GM18508 (cell line): ENCODE measurements around the gene EBNA1BP2.
"Not testable (repeated sequence)": the region's sequence is repeated elsewhere in the genome, so short reads cannot be mapped to it uniquely, and the experiment has no call there.

ENCODE experiments used
- ATAC-seq: cut with Tn5 transposase; IDR thresholded peaks from one replicate; pipeline ENCODE4 v1.9.1; 2021; ENCODE audit warnings: moderate number of reproducible peaks; ENCODE audit not compliant: insufficient read depth, unreplicated experiment

Gene EBNA1BP2

DNA sequence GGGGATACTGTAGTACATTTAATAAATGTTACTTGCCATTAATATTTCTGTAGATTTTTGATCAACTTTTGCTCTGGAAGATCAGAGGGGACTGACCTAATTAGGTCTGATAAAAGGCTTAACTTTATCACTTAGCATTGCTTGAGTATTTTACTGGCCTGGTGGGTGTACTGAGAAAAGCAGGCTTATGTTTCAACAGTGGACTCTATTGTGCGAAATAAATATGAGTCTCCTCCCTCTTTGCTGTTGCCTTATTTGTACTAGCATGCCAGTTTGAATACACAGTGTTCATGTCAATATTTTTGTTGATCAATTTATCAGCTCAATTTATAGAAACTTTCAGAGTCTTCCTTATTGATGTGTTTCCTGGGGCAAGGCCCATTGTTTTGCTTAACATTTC, 49.1 kb downstream of the EBNA1BP2 start:
- ATAC-seq: no peak

DNA sequence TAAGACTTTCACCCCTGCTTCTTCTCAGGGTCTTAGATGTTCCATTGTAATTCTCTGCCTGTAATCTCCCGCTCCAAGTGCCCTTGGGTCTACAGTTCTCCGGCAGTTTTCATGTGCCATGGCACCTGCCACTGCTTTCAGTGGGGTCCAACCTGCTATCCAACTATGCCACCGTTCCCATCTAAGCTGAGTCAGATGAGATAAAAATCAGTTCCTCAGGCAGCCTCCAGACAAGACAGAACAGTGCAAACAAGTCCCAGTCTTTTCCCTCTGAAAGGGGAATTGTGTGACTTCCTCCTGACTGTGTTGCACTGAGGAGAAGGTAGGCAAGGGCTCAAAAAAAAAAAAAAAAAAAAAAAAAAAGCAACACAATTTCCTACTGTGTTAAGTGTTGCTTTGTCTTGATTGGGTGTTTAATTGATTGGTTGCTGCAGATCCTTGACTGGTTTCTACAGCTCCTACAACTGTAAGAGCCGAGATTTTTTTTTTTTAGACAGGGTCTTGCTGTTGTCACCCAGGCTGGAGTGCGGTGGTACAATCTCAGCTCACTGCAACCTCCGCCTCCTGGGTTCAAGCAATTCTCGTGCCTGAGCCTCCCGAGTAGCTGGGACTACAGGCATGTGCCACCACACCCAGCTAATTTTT, 50.7 kb downstream of the EBNA1BP2 start:
- no peak for ATAC-seq

GRCh38 chr1:43119928-43120586, 52.0 kb downstream of the EBNA1BP2 start:
- not testable (repeated sequence) for ATAC-seq
